HCT116 (cell line): ENCODE results near the gene TMEM132D.

Source experiments
- CEBPB ChIP-seq: IDR thresholded peaks from 2 replicates; pipeline ENCODE4 v1.6.1; 2012; ENCODE audit warnings: low read depth
- EZH2 ChIP-seq: fragments of 200-600 bp; sonication (generic); IDR thresholded peaks from 2 replicates; pipeline ENCODE4 v1.6.1; 2017; ENCODE audit warnings: antibody characterized with exemption, mixed run types
- EZH2phosphoT487 ChIP-seq: fragments of 200-600 bp; IDR thresholded peaks from 2 replicates; pipeline ENCODE4 v1.6.1; 2018; ENCODE audit warnings: antibody characterized with exemption, borderline replicate concordance
- JUND ChIP-seq: IDR thresholded peaks from 2 replicates; pipeline ENCODE4 v1.6.1; 2012
- POLR2A ChIP-seq: IDR thresholded peaks from 2 replicates; pipeline ENCODE4 v1.7.0; 2011; ENCODE audit warnings: borderline replicate concordance; ENCODE audit not compliant: insufficient read depth, insufficient read length; ENCODE audit errors: extremely low read depth
- POLR2AphosphoS5 ChIP-seq: IDR thresholded peaks from 2 replicates; pipeline ENCODE4 v1.6.1; 2011; ENCODE audit warnings: mild to moderate bottlenecking, low read depth, low read length, moderate library complexity
- RAD21 ChIP-seq: IDR thresholded peaks from 2 replicates; pipeline ENCODE4 v1.6.1; 2012; ENCODE audit warnings: low read depth, mild to moderate bottlenecking
- TF ChIP-seq, protein P1 (sequence below), 3 experiments: fragments of 200-600 bp in 1 of 3; sonication (generic) in 1 of 3; IDR thresholded peaks in 2 of 3; conservative IDR thresholded peaks in 1 of 3; 2 replicates each; pipeline ENCODE4 v1.5.1; 2012 to 2017; ENCODE audit warnings: low read depth in 2 of 3, low read length in 2 of 3, antibody characterized with exemption in 1 of 3, borderline replicate concordance in 1 of 3, control low read depth in 1 of 3, mild to moderate bottlenecking in 1 of 3, mixed read lengths in 1 of 3, mixed run types in 1 of 3, moderate library complexity in 1 of 3; ENCODE audit not compliant: insufficient read depth in 1 of 3

DNA sequence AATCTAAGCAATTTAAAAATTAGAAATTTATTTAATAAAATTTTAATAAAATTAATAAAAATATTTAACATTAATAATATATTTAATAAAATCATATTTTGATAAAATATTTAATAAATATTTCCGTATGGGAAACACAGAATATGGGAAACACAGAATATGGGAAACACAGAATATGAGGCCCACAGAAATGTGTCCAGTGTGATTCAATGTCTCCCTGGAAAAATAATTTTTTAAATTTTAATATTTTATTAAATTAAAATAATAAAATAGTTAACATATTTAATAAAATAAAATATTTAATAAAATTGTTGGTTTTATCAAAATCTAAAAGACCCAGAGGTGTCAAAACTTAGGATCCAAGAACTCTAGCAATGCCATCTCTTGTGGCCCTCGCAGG lies 186.4 kb downstream of the TMEM132D start:
- TF ChIP-seq, protein P1, sequence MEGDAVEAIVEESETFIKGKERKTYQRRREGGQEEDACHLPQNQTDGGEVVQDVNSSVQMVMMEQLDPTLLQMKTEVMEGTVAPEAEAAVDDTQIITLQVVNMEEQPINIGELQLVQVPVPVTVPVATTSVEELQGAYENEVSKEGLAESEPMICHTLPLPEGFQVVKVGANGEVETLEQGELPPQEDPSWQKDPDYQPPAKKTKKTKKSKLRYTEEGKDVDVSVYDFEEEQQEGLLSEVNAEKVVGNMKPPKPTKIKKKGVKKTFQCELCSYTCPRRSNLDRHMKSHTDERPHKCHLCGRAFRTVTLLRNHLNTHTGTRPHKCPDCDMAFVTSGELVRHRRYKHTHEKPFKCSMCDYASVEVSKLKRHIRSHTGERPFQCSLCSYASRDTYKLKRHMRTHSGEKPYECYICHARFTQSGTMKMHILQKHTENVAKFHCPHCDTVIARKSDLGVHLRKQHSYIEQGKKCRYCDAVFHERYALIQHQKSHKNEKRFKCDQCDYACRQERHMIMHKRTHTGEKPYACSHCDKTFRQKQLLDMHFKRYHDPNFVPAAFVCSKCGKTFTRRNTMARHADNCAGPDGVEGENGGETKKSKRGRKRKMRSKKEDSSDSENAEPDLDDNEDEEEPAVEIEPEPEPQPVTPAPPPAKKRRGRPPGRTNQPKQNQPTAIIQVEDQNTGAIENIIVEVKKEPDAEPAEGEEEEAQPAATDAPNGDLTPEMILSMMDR (IDR thresholded peaks at IDR 0.05 in 2 of 3, conservative IDR thresholded peaks at IDR 0.05 in 1 of 3; ENCODE audit: borderline replicate concordance in 1 of 3, insufficient read depth in 1 of 3, low read depth in 2 of 3, low read length in 2 of 3) = no peak
- TF ChIP-seq JUND (no peak), CEBPB (no peak), POLR2A (no peak), EZH2 (no peak), EZH2phosphoT487 (no peak), RAD21 (no peak), POLR2AphosphoS5 (no peak)
